K562 (cell line): ENCODE measurements around the gene LLGL1. TPM values are rescaled to one million over a fixed set of nuclear protein-coding genes. Genes with fewer than 3 reads are reported as not detected.

Experiments
- ATAC-seq: fragments of 200-7000 bp; cut with Tn5 transposase; 3 replicates; pipeline ENCODE4 v1.9.1; 2020; ENCODE audit warnings: moderate library complexity
- BruUV-seq: library from RNA; stranded (reverse); fragments of 400-500 nt; replicated peaks from 2 replicates; lab custom pipeline; 2021; lab: Mats Ljungman, UMichigan
- CTCF ChIA-PET: fragments of 300-600 bp; formaldehyde crosslinking; extraction: SDS; loops from one replicate; lab custom pipeline; 2021; ENCODE audit warnings: low intra/inter-chr PET ratio; lab: Yijun Ruan, JAX
- POLR2A ChIA-PET: fragments of 300-600, 350-650 bp; sonication (Branson Sonifier 250); formaldehyde crosslinking; extraction: SDS; loops from one replicate; lab custom pipeline; 2021; ENCODE audit warnings: antibody characterized with exemption, inconsistent platforms; lab: Yijun Ruan, JAX
- DNase-seq, 4 experiments: peaks; one replicate each; pipeline versions ENCODE4 v3.0.0 to v3.0.0-alpha.2; 2011 to 2018; ENCODE audit warnings: low spot score in 3 of 4, mixed read lengths in 3 of 4; ENCODE audit errors: extremely low read depth in 1 of 4
- FAIRE-seq: peaks from 2 replicates; lab custom pipeline; 2011; peaks lifted over from hg19 to GRCh38; lab: Jason Lieb, UNC
- H2AFZ ChIP-seq: 2 replicates; pipeline ENCODE4 v1.6.0; 2011; ENCODE audit warnings: low read depth, low read length, control low read depth, inconsistent platforms
- H3K27ac ChIP-seq: fragments of 200-600 bp; 3 replicates; pipeline ENCODE4 v1.8.0; 2011; ENCODE audit warnings: low read depth, mild to moderate bottlenecking, control low read depth, inconsistent platforms, low read length, moderate library complexity, mixed read lengths; ENCODE audit errors: extremely low read depth
- H3K27me3 ChIP-seq, 2 experiments: fragments of 300-600 bp in 1 of 2; 2 replicates in 1 of 2; 3 replicates in 1 of 2; pipeline versions ENCODE4 v1.6.0 to v1.8.0; 2011; ENCODE audit warnings: inconsistent platforms in 2 of 2, low read length in 2 of 2, mild to moderate bottlenecking in 1 of 2, mixed read lengths in 1 of 2, moderate library complexity in 1 of 2; ENCODE audit not compliant: control insufficient read depth in 2 of 2, insufficient read depth in 2 of 2
- H3K36me3 ChIP-seq: fragments of 300-600 bp; 3 replicates; pipeline ENCODE4 v1.8.0; 2011; ENCODE audit warnings: mild to moderate bottlenecking, low read length, inconsistent platforms; ENCODE audit not compliant: control insufficient read depth, insufficient read depth
- H3K4me1 ChIP-seq, 2 experiments: fragments of 200-600 bp in 1 of 2; replicated peaks in 1 of 2; 2 replicates in 1 of 2; 3 replicates in 1 of 2; pipeline versions ENCODE4 v1.5.1 to v1.8.0; 2011; ENCODE audit warnings: inconsistent platforms in 2 of 2, low read length in 2 of 2, mild to moderate bottlenecking in 1 of 2, mixed read lengths in 1 of 2, moderate library complexity in 1 of 2; ENCODE audit not compliant: control insufficient read depth in 2 of 2, insufficient read depth in 2 of 2
- H3K4me2 ChIP-seq: 2 replicates; pipeline ENCODE4 v1.6.1; 2011; ENCODE audit warnings: low read length, control low read depth, inconsistent platforms, mixed read lengths; ENCODE audit not compliant: insufficient read depth
- H3K4me3 ChIP-seq: fragments of 200-600 bp; sonication (generic), shearing (Covaris generic); 2 replicates; pipeline ENCODE4 v1.5.1; 2016; ENCODE audit warnings: control low read depth, inconsistent platforms
- H3K79me2 ChIP-seq: fragments of 200-600 bp; 3 replicates; pipeline ENCODE4 v1.8.0; 2011; ENCODE audit warnings: low read length, inconsistent platforms; ENCODE audit not compliant: control insufficient read depth, insufficient read depth
- H3K9ac ChIP-seq, 2 experiments: 2 replicates each; pipeline versions ENCODE4 v1.6.0 to v1.6.1; 2011; ENCODE audit warnings: low read depth in 2 of 2, low read length in 2 of 2, control low read depth in 1 of 2, inconsistent platforms in 1 of 2, mild to moderate bottlenecking in 1 of 2, mixed read lengths in 1 of 2; ENCODE audit not compliant: insufficient read depth in 1 of 2
- H3K9me1 ChIP-seq: one replicate; pipeline ENCODE4 v1.6.0; 2011; ENCODE audit warnings: inconsistent platforms, mild to moderate bottlenecking, low read length, moderate library complexity; ENCODE audit not compliant: control insufficient read depth, insufficient read depth
- H3K9me3 ChIP-seq: replicated peaks from 2 replicates; pipeline ENCODE4 v1.5.1; 2011; ENCODE audit warnings: low read depth, low read length, inconsistent platforms; ENCODE audit not compliant: control insufficient read depth, insufficient read depth
- H4K20me1 ChIP-seq: replicated peaks from 2 replicates; pipeline ENCODE4 v1.6.1; 2011; ENCODE audit warnings: low read length, inconsistent platforms, mixed read lengths; ENCODE audit not compliant: control insufficient read depth, insufficient read depth
- BHLHE40 ChIP-seq: IDR thresholded peaks from 2 replicates; pipeline ENCODE4 v1.6.1; 2011; ENCODE audit warnings: low read length, improper control_type of control experiment
- MCM5 ChIP-seq: fragments of 450-650 bp; IDR thresholded peaks from 2 replicates; pipeline ENCODE4 v1.6.1; 2016; ENCODE audit warnings: low read depth
- PRDM10 ChIP-seq: fragments of 450-650 bp; IDR thresholded peaks from 2 replicates; pipeline ENCODE4 v1.6.1; 2018; ENCODE audit not compliant: partially characterized antibody
- RERE ChIP-seq: sonication (generic); formaldehyde crosslinking; IDR thresholded peaks from 2 replicates; pipeline ENCODE4 v1.8.0; 2023; ENCODE audit warnings: missing genetic modification reagents, mild to moderate bottlenecking, borderline replicate concordance
- TBL1XR1 ChIP-seq, 2 experiments: IDR thresholded peaks; 2 replicates each; pipeline ENCODE4 v1.6.1; 2012; ENCODE audit warnings: improper control_type of control experiment in 2 of 2, low read length in 2 of 2, mild to moderate bottlenecking in 1 of 2
- ZNF280B ChIP-seq: fragments of 250-450 bp; sonication (Bioruptor Pico); IDR thresholded peaks from 2 replicates; pipeline ENCODE4 v1.5.1; 2021; ENCODE audit warnings: mild to moderate bottlenecking
- ZNF586 ChIP-seq: fragments of 450-650 bp; formaldehyde crosslinking; conservative IDR thresholded peaks from 2 replicates; pipeline ENCODE4 v1.4.0; 2020; ENCODE audit warnings: mild to moderate bottlenecking, moderate library complexity
- WGBS: fragments of 100-300 bp; shearing (Covaris generic); methylation state at CpG from one replicate; pipeline ENCODE4 v1.1.6; 2016; ENCODE audit warnings: low coverage, mixed read lengths; ENCODE audit not compliant: insufficient coverage; ENCODE audit errors: missing lambda C conversion rate; 5-methylcytosine and 5-hydroxymethylcytosine counted together
- in situ Hi-C: fragments of 300-500 bp; cut with MboI; formaldehyde crosslinking; loops from 4 replicates; pipeline ENCODE4 v1.15.0; 2018; ENCODE audit warnings: inconsistent platforms, mixed read lengths
- intact Hi-C: fragments of 100-400 bp; cut with micrococcal nuclease; formaldehyde crosslinking; loops from 2 replicates; pipeline ENCODE4 v1.14.2; 2022
- polyA plus RNA-seq, 8 experiments: library from polyadenylated mRNA; depleted of rRNA in 4 of 8; stranded (reverse) in 5 of 8; unstranded in 3 of 8; fragments of >200 nt; fragmentation: Nextera tagmentation in 2 of 8; fragmentation: Illumina TruSeq in 1 of 8; extraction: Ambion mirVana in 2 of 8; extraction: Trizol in 1 of 8; gene quantifications; 2 replicates each; pipeline versions ENCODE4 v1.2.1 to v1.2.3, GENCODE V29; 2011 to 2014; ENCODE audit warnings: inconsistent platforms in 1 of 8, missing spikeins in 1 of 8
- total RNA-seq, 7 experiments: library from RNA; depleted of rRNA in 6 of 7; stranded (reverse); fragments of >200 nt in 6 of 7; fragmentation: Illumina TruSeq in 2 of 7; extraction: Trizol in 2 of 7; gene quantifications; 2 replicates each; pipeline versions ENCODE4 v1.2.1 to v1.2.3, GENCODE V29; 2011 to 2021; ENCODE audit warnings: low replicate concordance in 1 of 7

LLGL1 gene
- total and polyA plus RNA-seq, 9 of the 15 experiments (the other 6 are each of a cell fraction or from before 2014, with no cell fraction given), result 0.11 to 12.9 (median 5.3) TPM; not detected in 1

DNA sequence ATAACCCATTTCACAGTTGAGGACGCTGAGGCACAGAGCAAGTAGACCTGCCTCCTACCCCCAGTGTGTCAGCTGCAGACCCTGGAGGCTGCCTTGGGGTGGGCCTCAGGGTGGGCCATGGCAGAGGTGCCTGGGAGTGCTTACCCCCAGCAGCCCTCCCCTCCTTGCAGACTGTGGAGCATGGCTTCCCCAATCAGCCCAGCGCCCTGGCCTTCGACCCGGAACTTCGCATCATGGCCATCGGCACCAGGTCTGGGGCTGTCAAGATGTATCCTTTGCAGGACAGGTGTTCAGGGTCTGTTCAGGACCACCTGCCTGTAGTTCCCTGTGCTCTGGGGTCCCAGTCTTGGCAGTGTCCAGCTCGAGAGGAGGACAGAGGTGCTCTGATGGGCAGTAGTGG, 4.3 kb downstream of the LLGL1 start:
- Histone ChIP-seq H3K9ac (peak overlapping the region in 1 of 2 experiments; percentile 13; a peak in 1 of 4 replicates), H3K27ac (no peak overlapping the region), H3K36me3 (no peaks in the 10 kb centered on the region), H3K4me1 (peaks cover 2 to 33% of the 10 kb centered on the region in 2 experiments; a peak in 3 of 5 replicates), H3K79me2 (peaks cover 8% of the 10 kb centered on the region; the same call in 2 of the 3 replicates), H3K4me3 (no peak overlapping the region), H3K9me3 (no peaks in the 10 kb centered on the region), H3K9me1 (no peaks in the 10 kb centered on the region), H3K27me3 (no peaks in the 10 kb centered on the region), H2AFZ (no peak overlapping the region), H4K20me1 (no peaks in the 10 kb centered on the region), H3K4me2 (no peak overlapping the region)
- DNase-seq (no peak), FAIRE-seq (no peak), ATAC-seq (no peak)
- TF ChIP-seq ZNF280B (CRISPR knock-in tag) (no peak), MCM5 (no peak), BHLHE40 (no peak), TBL1XR1 (IDR thresholded peaks at IDR 0.05; ENCODE audit: low read length in 2 of 2) (no peak), PRDM10 (no peak), ZNF586 (CRISPR knock-in tag) (no peak), RERE (CRISPR knock-in tag) (no peak)
- ChIA-PET POLR2A (interaction anchor here (0.9 kb wide), 1 partner anchor 29 kb away, joined by 4 read pairs; no protein-coding TSS in a partner anchor), CTCF (interaction anchor here (0.6 kb wide), 1 partner anchor 41 kb away, joined by 3 read pairs; no protein-coding TSS in a partner anchor)
- 85% methylated on average over 5 of the region's 7 CpGs for WGBS
- no TSS peak for BruUV-seq
- in situ Hi-C loops (no loop called here), intact Hi-C loops (no loop called here)
